Hypothalamus (tissue), 51 donors: Measurements from ENCODE around the gene SPACA6.
"Not testable (repeated sequence)": the region's sequence is repeated elsewhere in the genome, so short reads cannot be mapped to it uniquely, and the experiment has no call there.

Experiments used
- DNase-seq, 51 donors: peaks; one replicate each; lab custom pipeline; 2025; lab: John Stamatoyannopoulos, UW

SPACA6 gene, protein sequence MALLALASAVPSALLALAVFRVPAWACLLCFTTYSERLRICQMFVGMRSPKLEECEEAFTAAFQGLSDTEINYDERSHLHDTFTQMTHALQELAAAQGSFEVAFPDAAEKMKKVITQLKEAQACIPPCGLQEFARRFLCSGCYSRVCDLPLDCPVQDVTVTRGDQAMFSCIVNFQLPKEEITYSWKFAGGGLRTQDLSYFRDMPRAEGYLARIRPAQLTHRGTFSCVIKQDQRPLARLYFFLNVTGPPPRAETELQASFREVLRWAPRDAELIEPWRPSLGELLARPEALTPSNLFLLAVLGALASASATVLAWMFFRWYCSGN

DNA sequence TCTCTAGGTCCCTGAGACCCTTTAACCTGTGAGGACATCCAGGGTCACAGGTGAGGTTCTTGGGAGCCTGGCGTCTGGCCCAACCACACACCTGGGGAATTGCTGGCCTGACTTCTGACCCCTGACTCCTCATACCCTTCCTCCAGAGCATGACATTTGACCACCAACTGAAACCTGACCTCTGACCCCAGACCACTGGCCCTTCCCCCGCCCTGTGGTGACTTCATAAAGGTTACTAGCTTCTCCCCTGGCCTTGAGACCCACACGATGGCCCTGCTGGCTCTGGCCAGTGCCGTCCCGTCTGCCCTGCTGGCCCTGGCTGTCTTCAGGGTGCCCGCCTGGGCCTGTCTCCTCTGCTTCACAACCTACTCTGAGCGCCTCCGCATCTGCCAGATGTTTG lies at the start of gene SPACA6:
SPACA6 (plus strand) TSS at position 71 of the 400 bp plus-strand sequence; CDS start at position 268, 197 bp downstream.
- no peak for DNase-seq

DNA sequence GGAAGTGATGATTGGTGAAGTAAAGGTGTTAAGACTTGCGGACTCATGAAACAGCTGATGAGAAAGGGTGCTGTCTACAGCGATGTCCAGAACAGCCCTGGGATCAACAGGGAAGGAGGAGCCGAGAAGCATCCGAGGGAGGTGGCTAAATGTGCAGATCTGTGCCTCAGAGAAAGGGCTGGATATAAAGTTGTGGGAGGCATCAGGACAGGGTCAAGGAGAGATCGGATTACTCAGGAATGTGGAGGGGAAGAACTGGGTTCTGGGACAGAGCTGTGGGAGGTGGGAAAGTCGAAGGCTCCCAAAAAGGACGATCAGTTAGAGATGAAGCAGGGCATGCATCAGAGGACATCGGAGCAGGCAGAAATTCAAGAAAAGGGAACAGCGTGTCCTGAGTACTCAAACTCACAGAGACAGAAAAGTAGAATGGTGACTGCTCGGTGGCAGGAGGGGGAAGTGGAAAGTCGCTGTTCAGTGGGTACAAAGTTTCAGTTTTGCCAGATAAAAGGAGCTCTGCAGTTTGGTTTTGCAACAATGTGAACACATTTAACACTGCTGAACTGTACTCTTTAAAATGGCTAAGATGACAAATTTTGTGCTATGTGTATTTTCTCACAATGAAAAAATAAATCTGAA lies 48.4 kb upstream of the SPACA6 start:
- no peak for DNase-seq

DNA sequence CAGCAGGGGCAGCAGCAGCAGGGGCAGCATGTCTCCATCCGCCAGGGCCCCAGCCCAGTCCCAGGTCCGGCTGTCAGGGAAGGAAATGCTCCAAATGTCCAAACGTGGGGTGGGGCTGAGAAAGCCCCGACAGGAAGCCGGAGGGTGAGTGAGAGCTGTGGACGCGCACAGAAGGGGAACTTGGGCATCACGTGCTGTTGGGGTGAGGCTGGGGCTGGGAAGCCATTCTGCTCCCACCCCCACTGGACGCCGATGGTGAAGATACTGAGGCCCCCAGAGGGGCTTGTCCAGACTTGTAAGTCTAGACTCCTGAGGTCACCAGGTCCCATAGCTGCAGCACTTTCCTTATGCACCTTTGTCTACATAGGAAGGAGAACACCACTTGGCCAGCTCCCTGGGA lies 46.4 kb upstream of the SPACA6 start, which contains the start of gene SIGLEC14:
SIGLEC14 (minus strand) TSS at position 96 of the 400 bp plus-strand sequence; CDS start at position 30, 66 bp downstream.
- not testable (repeated sequence) for DNase-seq

DNA sequence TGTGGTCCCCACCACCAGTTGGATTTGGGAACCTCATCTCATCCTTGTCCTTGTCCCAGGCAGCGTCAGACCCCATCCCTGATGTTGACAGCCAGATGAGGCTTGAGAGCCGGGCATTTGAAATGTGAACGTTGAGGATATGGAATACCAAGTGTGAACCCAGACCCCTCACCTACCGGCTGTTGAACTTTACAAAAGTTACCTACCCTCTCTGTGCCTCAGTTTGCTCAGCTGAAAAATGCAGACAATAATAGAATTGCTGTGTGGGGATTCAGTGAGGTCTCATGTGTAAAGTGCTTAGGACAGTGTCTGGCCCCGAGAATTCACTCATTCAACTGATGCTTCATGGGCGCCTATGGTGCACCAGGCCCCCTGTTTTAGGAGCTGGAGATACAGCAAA lies 45.8 kb upstream of the SPACA6 start:
- no peak for DNase-seq

DNA sequence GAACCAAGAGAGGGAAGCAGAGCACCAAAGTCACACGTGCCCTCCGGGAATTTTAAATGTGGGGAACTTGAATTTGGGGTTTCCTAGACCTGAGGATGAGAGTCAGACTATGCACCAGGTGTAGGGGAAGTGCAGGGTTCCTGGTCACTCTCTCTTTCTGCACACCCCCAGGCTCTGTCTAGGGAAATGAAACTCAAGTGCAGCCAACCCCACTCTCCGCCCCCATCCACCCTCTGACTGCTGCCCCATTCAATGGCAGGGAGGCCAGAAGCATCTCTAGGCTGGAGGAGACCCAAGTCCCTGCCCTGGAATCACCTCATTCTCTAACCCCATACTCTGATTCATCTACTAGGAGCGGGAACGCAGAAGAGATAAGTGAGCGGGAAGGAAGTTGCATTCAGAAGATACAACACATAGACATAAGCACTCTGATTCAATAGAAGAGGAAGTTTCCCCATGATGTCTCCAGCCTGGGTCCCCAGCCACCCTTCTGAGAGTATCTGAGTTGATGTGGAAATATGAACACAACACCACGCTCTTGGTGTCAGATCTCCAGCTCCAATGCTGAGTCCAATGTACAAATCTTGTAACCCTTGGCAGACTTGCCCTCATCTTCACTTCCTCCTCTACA lies 41.8 kb upstream of the SPACA6 start:
- DNase-seq = peak in 4 of 51 donors; percentile 3 to 30 (median 12)

DNA sequence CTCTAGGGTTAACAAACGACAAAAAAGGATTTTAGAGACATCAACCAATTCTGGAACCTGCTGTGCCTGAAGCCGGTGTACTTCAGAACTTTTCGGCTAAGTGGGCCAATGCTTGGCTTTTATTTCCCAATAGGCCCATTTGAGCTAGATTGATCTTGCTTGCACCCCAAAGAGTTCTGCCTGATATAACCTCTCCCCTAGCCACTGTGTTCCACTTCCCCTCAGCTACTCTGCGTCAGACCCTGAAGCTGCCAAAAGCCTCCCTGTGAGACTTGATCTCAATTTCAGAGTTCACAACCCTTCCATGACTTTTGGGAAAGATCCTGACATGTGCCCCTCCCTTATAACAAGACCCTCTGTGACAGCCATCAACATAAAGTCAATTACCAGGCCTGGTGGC lies 40.9 kb upstream of the SPACA6 start:
- no peak for DNase-seq

DNA sequence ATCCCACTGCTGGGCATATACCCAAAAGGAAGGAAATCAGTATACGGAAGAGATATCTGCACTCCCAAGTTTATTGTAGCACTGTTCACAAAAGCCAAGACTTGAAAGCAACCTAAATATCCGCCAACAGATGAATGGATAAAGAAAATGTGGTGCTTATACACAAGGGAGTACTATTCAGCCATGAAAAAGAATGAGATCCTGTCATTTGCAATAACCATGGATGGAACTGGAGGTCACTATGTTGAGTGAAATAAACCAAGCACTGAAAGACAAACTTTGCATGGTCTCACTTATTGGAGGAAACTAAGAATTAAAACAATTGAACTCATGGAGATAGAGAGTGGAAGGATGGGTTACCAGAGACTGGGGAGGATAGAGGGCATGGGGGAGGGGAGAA lies 40.0 kb upstream of the SPACA6 start:
- no peak for DNase-seq

DNA sequence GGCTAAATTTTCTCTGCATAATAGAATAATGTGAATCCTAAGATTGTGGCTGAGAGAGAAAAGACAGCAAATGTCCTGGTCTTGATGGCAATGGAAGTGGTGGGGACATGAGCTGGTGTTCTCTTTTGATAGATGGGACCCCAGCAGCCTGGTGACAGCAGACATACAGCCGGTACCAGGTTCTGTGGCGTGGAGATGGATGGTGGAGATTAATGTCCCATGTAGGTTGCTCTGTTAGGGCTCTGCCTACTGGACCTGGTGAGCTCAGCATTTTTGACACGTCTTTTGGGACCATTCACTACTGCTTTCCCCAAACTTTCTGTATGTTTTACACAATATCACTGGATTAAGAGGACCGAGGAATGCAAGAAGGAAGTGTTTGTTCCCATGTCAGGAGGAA lies 38.3 kb upstream of the SPACA6 start:
- DNase-seq = no peak

DNA sequence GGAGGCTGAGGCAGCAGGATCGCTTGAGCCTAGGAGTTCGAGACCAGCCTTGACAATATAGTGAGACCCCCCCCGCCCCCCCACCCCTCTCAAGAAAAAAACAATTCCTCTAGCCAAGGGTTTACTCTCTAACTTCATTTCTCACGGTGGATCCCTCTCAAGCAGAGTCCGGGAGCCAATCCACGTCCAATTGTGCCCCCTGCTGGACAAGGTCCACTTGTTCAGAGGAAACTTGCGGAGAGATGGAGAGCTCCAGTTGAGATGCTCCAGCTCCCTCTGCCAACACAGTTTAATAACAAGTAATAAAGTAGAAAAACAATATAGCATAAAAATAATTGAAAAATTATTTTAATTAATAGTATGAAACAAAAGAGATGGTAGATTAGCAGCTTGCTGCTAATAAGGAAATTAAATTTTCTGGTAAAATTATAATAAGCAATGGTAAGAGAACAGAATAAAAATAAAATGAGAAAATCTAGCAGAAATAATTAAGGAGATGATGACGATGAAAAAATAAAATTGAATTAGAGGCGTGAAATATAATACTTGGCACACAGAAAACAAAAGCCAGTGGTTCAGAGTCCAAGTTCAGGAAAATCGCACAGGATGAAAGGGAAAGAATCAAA lies 32.0 kb upstream of the SPACA6 start:
- peak in 46 of 51 donors; percentile 1 to 85 (median 50) for DNase-seq

DNA sequence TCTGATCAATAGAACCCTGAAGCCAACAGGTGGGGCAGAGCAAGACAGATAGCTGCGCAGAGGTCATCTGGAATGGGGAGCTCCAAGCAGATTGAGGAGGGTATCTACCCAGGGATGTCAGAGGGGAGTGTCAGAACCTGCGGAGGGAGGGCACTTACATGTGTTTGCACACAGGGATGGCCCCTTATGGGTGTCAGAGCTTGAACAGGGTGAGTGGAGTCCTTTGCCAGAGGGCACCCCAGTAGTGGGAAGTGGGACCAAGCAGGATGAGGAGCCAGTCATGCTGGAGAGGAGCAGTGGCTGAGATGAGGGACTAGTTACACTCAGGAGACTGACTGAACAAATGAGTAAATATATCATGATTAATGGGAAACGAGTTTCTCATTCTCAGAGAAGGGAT lies 29.5 kb upstream of the SPACA6 start:
- DNase-seq = no peak

DNA sequence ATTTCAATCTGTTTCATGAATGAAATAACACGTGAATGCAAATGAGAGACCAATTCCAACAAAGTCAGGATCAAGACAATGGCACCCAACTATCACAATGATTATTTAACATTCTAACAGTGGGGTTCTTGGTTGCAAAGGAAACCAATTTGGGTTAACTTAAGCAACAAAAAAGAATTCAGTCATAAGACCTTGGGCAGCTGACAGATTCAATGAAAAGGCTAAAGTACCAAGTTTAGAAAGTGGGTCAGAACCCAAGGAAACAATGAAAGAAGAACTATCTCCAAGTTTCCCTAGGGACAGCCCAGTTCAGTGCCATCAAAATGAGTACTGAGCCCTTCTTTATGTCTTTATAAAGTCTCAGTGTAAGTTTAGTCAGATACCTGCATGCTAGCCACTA lies 29.0 kb upstream of the SPACA6 start:
- DNase-seq = no peak

DNA sequence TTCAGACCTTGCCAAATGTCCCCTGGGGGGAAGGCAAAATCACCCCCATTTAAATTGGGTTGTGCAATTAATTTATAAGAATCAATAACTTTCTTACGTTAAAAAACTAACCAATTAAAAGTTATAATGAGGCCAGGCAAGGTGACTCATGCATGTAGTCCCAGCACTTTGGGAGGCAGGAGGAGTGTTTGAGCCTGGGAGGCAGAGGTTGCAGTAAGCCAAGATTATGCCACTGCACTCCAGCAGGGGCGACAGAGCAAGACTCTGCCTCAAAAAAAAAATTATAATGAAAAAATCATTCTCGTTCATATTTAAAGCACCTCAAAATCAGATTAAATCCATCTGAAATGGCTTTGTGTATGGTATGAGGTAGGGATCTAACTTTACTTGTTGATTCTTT lies 28.1 kb upstream of the SPACA6 start:
- DNase-seq = no peak

DNA sequence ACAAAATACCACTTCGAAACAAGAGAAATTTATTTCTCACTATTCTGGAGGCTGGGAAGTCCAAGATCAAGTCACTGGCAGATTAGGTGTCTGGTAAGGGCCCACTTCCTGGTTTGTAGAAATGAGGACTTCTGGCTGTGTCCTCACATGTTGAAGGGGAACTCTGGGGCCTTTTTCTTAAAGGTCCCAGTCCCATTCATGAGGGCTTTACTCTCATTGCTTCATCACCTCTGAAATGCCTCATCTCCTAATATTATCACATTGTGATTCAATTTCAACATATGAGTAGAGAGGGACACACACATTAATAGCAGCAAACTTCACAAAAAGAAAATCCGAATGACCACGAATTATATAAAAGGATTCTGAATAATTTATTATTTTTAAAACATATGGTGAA lies 24.9 kb upstream of the SPACA6 start:
- DNase-seq = no peak

DNA sequence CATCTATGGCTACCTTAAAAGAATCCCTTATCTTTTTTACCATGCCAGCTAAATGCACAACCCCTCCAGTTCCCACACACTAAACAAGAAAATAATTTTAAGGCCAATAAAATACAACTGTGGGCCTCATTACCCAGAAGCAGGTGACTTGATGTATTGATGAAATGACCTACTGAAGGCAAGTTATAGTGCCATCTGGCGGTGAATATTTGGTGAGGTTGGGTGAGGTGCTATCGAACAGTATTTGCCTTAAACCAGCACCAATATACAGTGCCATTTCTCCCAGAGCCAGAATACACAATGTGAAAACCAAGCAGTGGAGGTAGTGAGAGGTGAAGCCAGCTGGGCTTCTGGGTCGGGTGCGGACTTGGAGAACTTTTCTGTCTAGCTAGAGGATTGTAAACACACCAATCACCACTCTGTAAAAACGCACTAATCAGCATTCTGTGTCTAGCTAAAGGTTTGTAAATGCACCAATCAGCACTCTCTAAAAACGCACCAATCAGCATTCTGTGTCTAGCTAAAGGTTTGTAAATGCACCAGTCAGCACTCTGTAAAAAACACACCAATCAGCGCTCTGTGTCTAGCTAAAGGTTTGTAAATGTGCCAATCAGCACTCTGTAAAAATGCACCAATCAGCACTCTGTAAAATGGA lies 17.1 kb upstream of the SPACA6 start:
- not testable (repeated sequence) for DNase-seq

DNA sequence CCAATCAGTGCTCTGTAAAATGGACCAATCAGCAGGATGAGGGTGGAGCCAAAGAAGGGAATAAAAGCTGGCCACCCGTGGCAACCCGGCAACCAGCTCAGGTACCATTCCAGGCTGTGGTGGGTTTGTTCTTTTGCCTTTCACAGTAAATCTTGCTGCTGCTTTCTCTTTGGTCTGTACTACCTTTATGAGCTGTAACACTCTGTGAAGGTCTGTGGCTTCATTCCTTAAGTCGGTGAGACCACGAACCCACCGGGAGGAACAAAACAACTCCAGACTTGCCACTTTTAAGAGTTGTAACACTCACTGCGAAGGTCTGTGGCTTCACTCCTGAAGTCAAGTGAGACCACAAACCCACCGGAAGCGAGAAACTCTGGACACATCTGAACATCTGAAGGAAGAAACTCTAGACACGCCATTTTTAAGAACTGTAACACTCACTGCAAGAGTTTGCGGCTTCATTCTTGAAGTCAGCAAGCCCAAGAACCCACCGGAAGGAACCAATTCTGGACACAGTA lies 16.5 kb upstream of the SPACA6 start:
- DNase-seq = no peak

DNA sequence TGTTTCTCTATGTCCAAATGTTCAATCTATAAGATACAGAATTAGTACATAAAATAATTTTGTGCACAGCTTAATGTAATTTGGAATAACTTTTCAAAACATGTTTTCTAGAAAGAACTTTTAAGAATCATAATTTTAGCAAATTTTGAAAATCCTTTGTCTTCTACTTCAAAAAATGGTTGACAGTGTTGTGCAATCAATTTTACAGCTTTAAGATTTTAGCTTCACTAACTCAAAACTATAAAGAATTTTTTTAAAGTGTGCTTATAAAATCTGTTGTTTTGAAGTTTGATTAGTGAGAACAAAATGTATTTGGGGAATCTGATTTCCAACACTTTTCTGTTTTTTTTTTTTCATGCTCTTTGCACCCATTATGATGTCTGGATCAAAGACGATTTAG lies 12.7 kb upstream of the SPACA6 start:
- no peak for DNase-seq

DNA sequence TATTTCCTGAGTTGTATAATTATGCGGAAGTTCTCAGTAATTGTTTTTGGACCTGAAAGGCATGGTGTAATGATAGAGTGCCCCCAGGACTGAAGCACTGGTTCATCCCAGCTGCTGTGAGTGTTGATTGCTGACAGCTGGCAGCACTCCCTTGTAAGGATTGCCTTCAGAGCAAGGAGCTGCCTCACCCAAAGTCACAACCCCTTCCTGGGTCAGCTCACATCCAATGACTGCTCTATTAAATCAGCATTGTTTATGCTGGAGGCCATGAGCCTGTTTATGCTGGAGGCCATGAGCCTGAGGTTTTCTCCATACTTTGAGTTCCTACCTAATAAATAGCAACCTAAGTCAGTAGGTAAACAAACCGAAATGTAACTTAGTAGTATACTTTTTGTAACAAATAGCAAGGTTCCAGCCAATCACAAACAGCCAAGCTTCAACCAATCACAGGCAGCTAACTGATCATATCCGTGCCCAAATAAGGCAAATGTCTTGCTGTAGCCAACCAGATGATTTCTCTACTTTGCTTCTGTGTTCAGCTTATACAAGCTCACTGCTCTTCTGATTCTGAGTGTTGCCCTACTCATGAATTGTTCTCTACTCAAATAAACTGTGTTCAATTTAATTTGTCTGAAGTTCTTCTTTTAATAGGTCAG lies 11.7 kb upstream of the SPACA6 start:
- no peak for DNase-seq

DNA sequence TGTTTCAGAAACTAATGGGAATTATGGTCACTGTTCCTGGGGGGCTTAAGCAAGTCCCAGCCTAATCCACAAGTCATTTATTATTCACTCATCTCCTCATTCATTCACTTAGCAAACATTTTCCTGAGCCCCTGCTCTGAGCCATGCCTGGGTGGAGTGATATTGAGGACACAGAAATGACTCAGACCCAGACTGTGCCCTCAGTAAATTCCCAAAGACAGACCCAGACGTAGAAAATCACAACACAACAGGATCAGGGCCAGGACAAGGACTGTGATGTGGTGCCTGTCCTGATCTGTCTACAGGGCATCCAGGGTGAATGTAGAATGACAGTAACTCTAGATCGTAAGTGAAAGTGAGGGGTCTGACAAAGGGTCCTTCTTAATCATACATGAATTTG lies 7.0 kb upstream of the SPACA6 start:
- no peak for DNase-seq

DNA sequence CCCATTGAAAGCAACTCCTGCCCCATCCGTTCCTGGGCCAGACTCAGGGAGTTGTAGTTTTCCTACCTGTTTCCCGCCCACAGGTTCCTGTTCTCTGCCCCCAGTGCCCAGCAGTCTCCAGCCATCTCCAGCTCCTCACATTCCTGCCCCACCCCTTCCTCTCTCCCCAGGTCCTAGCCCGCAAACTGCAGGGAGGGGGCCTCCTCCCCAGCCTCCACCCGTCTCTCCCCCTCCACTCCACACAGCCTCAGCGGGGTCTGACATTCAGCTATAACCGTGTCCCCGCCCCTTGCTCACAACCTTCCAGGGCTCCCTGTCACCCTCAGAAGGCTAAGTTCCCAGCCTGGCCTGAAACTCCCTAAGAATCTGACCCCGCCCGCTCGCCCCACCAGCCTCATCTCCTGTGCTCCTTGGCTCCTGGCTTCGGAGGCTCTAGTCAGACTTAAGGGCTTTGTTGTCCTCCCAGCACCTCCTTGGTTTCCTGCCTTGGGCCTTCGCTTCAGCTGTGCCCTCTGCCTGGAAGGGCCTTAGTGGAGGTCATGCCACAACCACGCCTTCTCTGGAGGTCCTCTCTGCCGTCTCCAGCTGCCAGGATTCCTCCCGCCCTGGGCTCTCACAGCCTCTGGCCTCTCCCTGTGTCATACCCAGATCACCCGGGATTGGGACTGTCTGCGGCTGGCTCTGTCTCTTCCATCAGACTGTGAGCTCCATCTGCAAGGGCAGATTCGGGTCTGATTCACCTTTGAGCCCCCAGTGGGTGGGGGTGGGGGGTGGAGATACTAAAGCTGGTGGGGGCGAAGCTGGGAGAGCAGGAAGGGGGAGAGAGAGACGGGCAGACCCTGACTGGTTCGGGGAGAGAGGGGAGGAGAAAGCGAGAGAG lies 5.1 kb upstream of the SPACA6 start:
- DNase-seq = peak in 43 of 51 donors; percentile 19 to 77 (median 46)
